LNCaP clone FGC (cell line): ENCODE data around the gene KIF5C.

Experiments
- DNase-seq: peaks from one replicate; pipeline ENCODE4 v3.0.0-alpha.2; 2011; ENCODE audit warnings: low read depth
- H3K4me3 ChIP-seq: 2 replicates; pipeline ENCODE4 v1.5.1; 2011; ENCODE audit warnings: mild to moderate bottlenecking, low read depth, low read length, control low read depth
- CTCF ChIP-seq: IDR thresholded peaks from 2 replicates; pipeline ENCODE4 v1.5.1; 2012; ENCODE audit warnings: mild to moderate bottlenecking; ENCODE audit not compliant: control insufficient read depth, insufficient read depth; ENCODE audit errors: extremely low read depth

The KIF5C gene

DNA sequence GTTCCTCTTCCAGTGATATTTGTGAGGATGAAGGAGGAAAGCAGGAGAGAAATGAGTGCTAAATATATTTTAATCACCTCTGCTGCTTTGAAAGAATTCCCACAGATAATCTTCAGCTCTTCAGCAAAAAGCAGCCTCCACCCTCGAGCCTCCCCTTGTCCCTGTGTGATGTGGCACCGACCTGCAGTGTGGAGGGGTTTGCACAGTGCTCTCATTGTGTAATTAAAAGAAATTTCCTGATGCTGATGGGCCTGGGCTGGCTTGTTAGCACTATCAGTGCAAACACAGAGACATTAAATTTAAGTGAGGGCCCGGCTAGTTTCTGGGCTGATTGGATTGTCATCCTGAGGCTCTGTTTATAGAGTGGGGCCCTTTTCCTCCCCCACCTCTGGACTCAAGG is 53.4 kb downstream of the KIF5C start:
- no peak for DNase-seq
- H3K4me3 ChIP-seq: no peak overlapping the region
- no peak for TF ChIP-seq CTCF

DNA sequence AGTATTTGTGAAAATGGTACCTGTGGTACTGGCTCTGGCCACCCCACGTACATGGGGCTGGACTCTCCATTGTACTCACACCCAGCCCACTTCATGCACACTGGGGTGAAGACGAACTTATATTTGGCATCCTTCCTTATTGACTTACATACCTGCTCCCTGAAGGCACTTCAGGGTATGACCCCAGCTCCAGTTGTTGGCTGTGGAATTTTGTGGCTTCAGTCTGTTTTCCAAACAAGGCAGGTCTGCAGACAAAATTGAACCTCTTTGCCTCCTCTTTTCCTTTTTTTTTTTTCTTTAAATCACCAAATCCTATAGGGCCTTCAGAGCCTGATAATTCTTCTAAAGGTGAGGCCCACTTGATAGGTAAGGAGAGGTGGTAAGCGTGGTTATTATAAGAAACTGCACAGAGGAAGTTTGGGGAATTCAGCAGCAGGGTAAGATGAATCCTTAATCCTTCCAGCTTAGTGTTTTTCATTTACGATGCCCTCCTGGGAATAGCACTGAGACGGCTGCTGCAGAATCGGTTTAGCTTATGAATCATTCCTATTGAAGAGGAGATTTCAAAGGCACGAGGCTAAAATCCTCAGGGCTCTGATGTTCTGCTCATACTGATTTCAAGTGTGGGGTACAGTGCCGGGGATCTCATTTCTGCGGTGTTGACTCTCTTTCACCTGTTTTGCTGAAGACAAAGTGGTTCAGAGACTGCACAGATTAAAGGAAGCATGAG is 55.2 kb downstream of the KIF5C start:
- DNase-seq: no peak
- no peak overlapping the region for H3K4me3 ChIP-seq
- TF ChIP-seq CTCF: no peak

- DNase-seq: no peak
- no peak overlapping the region for H3K4me3 ChIP-seq
- no peak for TF ChIP-seq CTCF
These were observed 57.5 kb downstream of the KIF5C start for GRCh38 chr2:148932536-148932935.

- no peak for DNase-seq
- H3K4me3 ChIP-seq: no peak overlapping the region
- no peak for TF ChIP-seq CTCF
These were observed 58.4 kb downstream of the KIF5C start for GRCh38 chr2:148933456-148933855.

- no peak for TF ChIP-seq CTCF
- H3K4me3 ChIP-seq: no peak overlapping the region
- no peak for DNase-seq
These were observed 60.8 kb downstream of the KIF5C start for GRCh38 chr2:148935791-148936190.

DNA sequence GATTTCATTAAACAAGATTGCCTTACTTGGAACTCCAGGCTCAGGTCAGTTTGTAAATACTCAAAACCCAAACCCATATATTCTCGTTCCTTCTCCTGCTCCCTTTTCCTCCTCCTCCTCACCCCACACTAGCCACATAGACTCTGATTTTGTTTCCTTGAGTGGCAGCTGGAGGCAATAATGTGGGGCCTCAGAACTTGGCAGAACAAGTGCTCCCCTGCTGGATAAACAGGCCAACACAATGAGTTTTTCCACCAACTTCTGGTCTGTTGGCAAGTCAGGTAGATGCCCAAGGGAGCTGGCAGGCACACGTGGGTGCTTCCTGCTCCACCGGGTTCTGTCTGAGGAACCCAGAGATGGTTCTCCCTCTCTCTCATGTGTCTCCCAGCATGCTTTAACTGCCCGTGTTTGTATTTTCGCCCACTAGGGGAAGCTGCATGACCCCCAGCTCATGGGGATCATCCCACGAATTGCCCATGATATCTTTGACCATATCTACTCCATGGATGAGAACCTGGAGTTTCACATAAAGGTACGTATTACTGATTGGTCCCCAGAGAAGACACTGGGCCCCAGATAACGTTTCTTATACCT is 61.9 kb downstream of the KIF5C start:
- no peak for DNase-seq
- no peak overlapping the region for H3K4me3 ChIP-seq
- TF ChIP-seq CTCF: no peak

DNA sequence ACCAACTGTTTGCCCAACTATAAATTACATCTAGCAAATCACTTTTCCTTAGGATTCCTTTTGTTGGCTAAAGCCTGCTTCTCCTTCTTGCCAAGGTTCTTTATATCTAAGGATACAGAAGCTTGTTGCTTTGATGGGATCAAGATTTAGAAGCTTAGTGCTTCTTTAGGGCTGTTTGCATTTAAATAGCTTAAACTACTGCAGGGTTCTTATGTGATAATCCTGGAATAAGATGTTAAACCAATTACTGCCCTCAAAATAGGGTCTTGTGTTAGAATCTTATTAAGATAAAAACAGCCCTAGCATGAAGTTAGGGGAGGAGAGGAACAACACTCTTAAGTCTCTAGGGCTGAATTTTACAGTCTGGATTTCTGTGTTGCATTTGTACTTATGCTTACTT is 64.2 kb downstream of the KIF5C start:
- TF ChIP-seq CTCF: no peak
- H3K4me3 ChIP-seq: no peak overlapping the region
- DNase-seq: no peak
